MCF 10A (cell line): ENCODE data around the gene KLHL40. TPM values are rescaled to one million over a fixed set of nuclear protein-coding genes. Genes with fewer than 3 reads are reported as not detected.
A peak's percentile ranks its signal among the peaks of the same experiment; 100 is the strongest.

ENCODE experiments used
- BruUV-seq: library from RNA; stranded (reverse); fragments of 400-500 nt; replicated peaks from 2 replicates; lab custom pipeline; 2021; lab: Mats Ljungman, UMichigan
- CTCF ChIA-PET: fragments of 300-600 bp; sonication (Branson Sonifier 250); formaldehyde crosslinking; extraction: SDS; loops from one replicate; lab custom pipeline; 2021; ENCODE audit warnings: antibody characterized with exemption, inconsistent platforms; lab: Yijun Ruan, JAX
- POLR2A ChIA-PET: fragments of 300-600, 350-650 bp; sonication (Branson Sonifier 250); formaldehyde crosslinking; extraction: SDS; loops from one replicate; lab custom pipeline; 2020; ENCODE audit warnings: antibody characterized with exemption, inconsistent platforms; lab: Yijun Ruan, JAX
- DNase-seq: peaks from one replicate; pipeline ENCODE4 v3.0.0-alpha.2; 2018; ENCODE audit not compliant: unreplicated experiment
- H3K27ac Mint-ChIP-seq: one replicate; pipeline ENCODE4 v1.8.0; 2022; ENCODE audit warnings: mild to moderate bottlenecking, low read depth, mixed read lengths; ENCODE audit not compliant: unreplicated experiment
- H3K27me3 Mint-ChIP-seq: one replicate; pipeline ENCODE4 v1.8.0; 2022; ENCODE audit warnings: mixed read lengths; ENCODE audit not compliant: insufficient read depth, unreplicated experiment
- H3K36me3 Mint-ChIP-seq: one replicate; pipeline ENCODE4 v1.8.0; 2022; ENCODE audit warnings: mild to moderate bottlenecking, moderate library complexity, mixed read lengths; ENCODE audit not compliant: insufficient read depth, unreplicated experiment
- H3K4me1 Mint-ChIP-seq: one replicate; pipeline ENCODE4 v1.8.0; 2022; ENCODE audit warnings: mixed read lengths; ENCODE audit not compliant: insufficient read depth, unreplicated experiment
- H3K4me3 Mint-ChIP-seq: one replicate; pipeline ENCODE4 v1.8.0; 2022; ENCODE audit warnings: mild to moderate bottlenecking, moderate library complexity, mixed read lengths; ENCODE audit not compliant: unreplicated experiment
- H3K9me3 Mint-ChIP-seq: one replicate; pipeline ENCODE4 v1.8.0; 2022; ENCODE audit warnings: mixed read lengths; ENCODE audit not compliant: unreplicated experiment
- intact Hi-C: fragments of 100-400 bp; cut with micrococcal nuclease; formaldehyde crosslinking; loops from 2 replicates; pipeline ENCODE4 v1.14.1; 2022
- total RNA-seq: library from RNA; stranded (reverse); gene quantifications from 2 replicates; pipeline ENCODE4 v1.2.3, GENCODE V29; 2022
- TF ChIP-seq, protein P1 (sequence below): fragments of 200-600 bp; IDR thresholded peaks from one replicate; pipeline ENCODE4 v1.8.0; 2022; ENCODE audit warnings: antibody characterized with exemption, mild to moderate bottlenecking; ENCODE audit not compliant: unreplicated experiment

Gene KLHL40
- total RNA-seq, 1 experiment from 2014 or later: not detected

DNA sequence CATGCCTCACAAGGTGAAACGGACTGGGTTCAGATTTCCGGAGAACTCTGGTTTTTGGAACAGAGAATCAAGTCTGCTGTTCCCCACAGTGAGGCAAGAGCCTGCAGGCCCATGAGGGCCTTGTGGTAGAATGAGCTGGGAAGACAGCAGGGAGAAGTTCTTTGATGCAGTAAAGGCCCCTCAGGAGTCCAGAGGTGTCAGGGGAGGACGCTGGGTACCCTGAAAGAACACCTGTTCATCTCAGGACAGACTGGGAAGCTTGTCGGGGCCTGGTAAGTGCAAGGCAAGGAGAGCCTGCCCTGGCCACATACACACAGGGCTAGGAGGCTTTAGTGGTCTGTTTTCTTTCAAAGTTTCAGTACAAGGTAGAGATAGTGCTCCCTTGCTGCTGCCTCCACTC lies 35.6 kb upstream of the KLHL40 start:
- intact Hi-C loops: loop anchor here (5.0 kb wide), 1 partner anchor 47 kb away; the partner anchor contains the start of gene NKTR
- no peak overlapping the region for H3K4me3 Mint-ChIP-seq
- no peak for DNase-seq
- ChIA-PET CTCF (interaction anchor here (1.3 kb wide), 1 partner anchor 67 kb away, joined by 3 read pairs; no protein-coding TSS in a partner anchor), POLR2A (interaction anchor here (0.7 to 1.4 kb wide), 2 partner anchors 58 to 68 kb away, joined by 3 read pairs; partner anchors contain the start of gene SEC22C)
- TF ChIP-seq, protein P1, sequence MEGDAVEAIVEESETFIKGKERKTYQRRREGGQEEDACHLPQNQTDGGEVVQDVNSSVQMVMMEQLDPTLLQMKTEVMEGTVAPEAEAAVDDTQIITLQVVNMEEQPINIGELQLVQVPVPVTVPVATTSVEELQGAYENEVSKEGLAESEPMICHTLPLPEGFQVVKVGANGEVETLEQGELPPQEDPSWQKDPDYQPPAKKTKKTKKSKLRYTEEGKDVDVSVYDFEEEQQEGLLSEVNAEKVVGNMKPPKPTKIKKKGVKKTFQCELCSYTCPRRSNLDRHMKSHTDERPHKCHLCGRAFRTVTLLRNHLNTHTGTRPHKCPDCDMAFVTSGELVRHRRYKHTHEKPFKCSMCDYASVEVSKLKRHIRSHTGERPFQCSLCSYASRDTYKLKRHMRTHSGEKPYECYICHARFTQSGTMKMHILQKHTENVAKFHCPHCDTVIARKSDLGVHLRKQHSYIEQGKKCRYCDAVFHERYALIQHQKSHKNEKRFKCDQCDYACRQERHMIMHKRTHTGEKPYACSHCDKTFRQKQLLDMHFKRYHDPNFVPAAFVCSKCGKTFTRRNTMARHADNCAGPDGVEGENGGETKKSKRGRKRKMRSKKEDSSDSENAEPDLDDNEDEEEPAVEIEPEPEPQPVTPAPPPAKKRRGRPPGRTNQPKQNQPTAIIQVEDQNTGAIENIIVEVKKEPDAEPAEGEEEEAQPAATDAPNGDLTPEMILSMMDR: no peak
- no peaks in the 10 kb centered on the region for H3K9me3 Mint-ChIP-seq
- no peak overlapping the region for H3K27ac Mint-ChIP-seq
- H3K27me3 Mint-ChIP-seq: no peaks in the 10 kb centered on the region
- peaks cover 16% of the 10 kb centered on the region for H3K36me3 Mint-ChIP-seq
- H3K4me1 Mint-ChIP-seq: peaks cover 32% of the 10 kb centered on the region
- no TSS peak for BruUV-seq

DNA sequence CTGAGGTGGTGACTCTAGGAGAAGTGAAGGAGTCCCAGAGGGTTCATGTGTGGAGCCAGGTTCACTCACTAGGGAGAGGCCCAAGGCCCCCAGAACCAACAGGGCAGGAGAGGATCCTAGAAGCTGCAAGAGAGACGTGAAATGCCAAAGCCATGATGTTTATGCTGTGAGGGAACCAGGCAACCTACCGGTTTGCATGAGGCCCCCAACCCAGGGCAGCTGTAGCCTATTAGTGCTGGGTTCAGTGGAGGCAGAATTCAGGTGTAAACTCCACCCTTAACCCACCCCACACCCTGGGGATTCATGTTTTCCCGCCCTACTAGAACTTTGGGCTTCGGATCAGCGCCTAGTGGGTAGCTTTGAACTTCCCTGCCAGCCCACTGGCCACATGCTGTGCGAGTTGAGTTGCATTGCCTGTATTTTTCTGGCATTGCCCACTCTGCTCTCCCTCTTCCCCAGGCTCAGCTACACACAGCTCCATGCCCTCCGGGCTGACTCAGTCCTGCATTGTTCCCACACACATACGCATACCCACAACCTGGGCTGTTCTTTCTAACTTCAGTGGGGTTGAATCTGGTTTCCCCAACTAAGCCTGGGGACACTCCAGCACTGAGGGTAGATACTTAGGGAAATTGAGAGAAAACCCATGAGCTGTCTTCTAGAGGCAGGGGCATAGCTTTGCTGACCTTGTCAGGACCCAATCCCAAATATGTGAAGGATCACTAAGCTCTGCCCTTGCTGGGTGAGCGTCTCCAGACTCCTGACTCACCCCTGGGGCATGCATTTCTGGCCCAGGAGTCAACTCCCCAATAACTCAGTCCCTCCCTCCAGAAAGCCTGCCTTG lies 33.9 kb upstream of the KLHL40 start:
- POLR2A ChIA-PET: interaction anchor here (0.6 to 3.9 kb wide), 11 partner anchors 9 to 152 kb away, joined by 3 to 25 read pairs (median 4); partner anchors contain the start of genes KLHL40, NKTR and SEC22C

DNA sequence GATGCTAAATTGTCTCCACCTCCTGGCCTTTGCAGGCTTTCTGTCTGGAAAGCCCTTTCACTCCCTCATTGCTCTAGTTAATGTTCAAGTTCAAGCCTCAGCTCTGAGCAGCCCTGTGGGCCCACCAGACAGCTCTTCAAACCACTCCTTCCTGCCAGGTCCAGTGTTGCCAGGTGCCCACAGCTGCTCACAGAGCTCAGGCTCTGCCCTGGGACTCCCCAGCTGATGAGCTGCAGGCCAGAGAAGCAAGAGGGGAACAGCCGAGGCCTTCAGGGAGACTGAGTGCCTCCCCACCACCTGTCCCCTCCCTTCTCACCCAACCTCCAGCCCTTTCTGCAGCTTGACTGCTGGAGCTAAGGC lies 33.1 kb upstream of the KLHL40 start:
- Mint-ChIP-seq H3K27me3 (no peaks in the 10 kb centered on the region), H3K36me3 (peaks cover 28% of the 10 kb centered on the region), H3K4me3 (peak overlapping the region; percentile 90), H3K9me3 (no peaks in the 10 kb centered on the region), H3K4me1 (peaks cover 41% of the 10 kb centered on the region), H3K27ac (peak overlapping the region; percentile 89)
- BruUV-seq: no TSS peak
- ChIA-PET CTCF (interaction anchor here (0.6 to 3.5 kb wide), 13 partner anchors 8 to 229 kb away, joined by 3 to 27 read pairs (median 5); partner anchors contain the start of genes NKTR and SEC22C), POLR2A (interaction anchor here (0.6 to 3.9 kb wide), 12 partner anchors 10 to 151 kb away, joined by 3 to 25 read pairs (median 4); partner anchors contain the start of genes KLHL40, NKTR and SEC22C)
- TF ChIP-seq, protein P1: no peak
- DNase-seq: no peak
- intact Hi-C loops: loop anchor here (1.0 to 5.0 kb wide), 2 partner anchors 50 to 92 kb away; partner anchors contain the start of gene NKTR

More for the DNA sequence above, 33.9 kb upstream of the KLHL40 start:
- no TSS peak for BruUV-seq
- Mint-ChIP-seq H3K27ac (peak overlapping the region; percentile 89), H3K9me3 (no peaks in the 10 kb centered on the region), H3K4me3 (peak overlapping the region; percentile 90), H3K4me1 (peaks cover 40% of the 10 kb centered on the region), H3K27me3 (no peaks in the 10 kb centered on the region), H3K36me3 (peaks cover 21% of the 10 kb centered on the region)
- intact Hi-C loops: loop anchor here (1.0 to 5.0 kb wide), 2 partner anchors 49 to 93 kb away; partner anchors contain the start of gene NKTR
- TF ChIP-seq, protein P1: no peak
- peak; percentile 70 for DNase-seq
- CTCF ChIA-PET: interaction anchor here (0.6 to 3.5 kb wide), 11 partner anchors 9 to 106 kb away, joined by 3 to 27 read pairs (median 3); partner anchors contain the start of gene SEC22C
